ENCODE data around the gene FIGNL2. TPM values are rescaled to one million over a fixed set of nuclear protein-coding genes. Genes with fewer than 3 reads are reported as not detected.

FIGNL2 gene
- total and polyA plus RNA-seq, 7 donors: 0.01 to 0.20 (median 0.17) TPM

DNA sequence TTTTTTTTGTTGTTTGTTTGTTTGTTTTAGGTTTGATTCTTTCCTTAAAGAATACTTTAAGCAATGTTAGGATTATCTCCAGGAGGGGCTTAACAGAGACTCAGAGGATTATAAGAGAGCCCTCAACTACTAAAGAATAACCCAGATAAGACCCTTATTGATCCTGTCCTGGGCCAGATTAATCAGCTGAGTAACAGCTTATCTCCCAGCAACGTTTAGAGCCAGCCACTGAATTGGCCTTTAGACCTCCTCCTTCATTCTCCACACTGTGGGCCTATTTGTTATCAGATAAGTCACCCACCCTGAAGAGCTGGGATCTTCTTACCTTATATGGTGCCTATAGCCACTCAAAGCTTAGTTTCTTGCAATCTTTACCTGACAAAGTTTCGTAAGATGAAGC lies 71.1 kb downstream of the FIGNL2 start:
- Histone ChIP-seq H3K4me3 (no peak overlapping the region), H3K27ac (no peak overlapping the region), H3K9me3 (no peaks in the 10 kb centered on the region), H3K27me3 (ENCODE audit: insufficient read depth in 3 of 3, low read length in 2 of 3) (peaks cover 1 to 3% (median 2%) of the 10 kb centered on the region in 3 donors), H3K36me3 (ENCODE audit: insufficient read depth in 1 of 2, low read depth in 1 of 2) (no peaks in the 10 kb centered on the region), H3K4me1 (no peaks in the 10 kb centered on the region)
- ATAC-seq (no peak), DNase-seq (no peak)
- intact Hi-C loops (cut with DNase I): no loop called here
- TF ChIP-seq, protein P1, sequence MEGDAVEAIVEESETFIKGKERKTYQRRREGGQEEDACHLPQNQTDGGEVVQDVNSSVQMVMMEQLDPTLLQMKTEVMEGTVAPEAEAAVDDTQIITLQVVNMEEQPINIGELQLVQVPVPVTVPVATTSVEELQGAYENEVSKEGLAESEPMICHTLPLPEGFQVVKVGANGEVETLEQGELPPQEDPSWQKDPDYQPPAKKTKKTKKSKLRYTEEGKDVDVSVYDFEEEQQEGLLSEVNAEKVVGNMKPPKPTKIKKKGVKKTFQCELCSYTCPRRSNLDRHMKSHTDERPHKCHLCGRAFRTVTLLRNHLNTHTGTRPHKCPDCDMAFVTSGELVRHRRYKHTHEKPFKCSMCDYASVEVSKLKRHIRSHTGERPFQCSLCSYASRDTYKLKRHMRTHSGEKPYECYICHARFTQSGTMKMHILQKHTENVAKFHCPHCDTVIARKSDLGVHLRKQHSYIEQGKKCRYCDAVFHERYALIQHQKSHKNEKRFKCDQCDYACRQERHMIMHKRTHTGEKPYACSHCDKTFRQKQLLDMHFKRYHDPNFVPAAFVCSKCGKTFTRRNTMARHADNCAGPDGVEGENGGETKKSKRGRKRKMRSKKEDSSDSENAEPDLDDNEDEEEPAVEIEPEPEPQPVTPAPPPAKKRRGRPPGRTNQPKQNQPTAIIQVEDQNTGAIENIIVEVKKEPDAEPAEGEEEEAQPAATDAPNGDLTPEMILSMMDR (IDR thresholded peaks at IDR 0.05): no peak
- WGBS, 3 donors: 52 to 58% (median 53%) methylated on average over 2 of the region's 2 CpGs

DNA sequence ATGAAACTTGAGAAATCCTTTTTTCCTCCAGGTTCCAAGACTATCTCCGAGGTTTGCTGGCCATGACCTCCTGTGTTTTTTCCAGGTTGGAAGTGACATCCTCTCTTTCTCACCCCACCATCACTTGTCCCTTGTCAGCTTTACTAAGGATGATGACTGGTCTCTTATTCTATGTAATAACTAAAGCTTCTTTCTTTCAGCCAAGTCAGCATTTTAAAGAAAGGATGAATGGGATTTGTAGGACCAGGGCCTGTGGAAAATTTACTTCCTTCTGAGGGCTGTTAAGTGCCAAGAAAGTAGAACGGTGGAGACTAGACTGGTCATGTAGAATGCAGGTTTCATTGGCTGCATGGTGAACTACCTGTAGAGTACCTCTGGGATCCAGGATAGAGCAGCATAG lies 73.6 kb downstream of the FIGNL2 start:
- intact Hi-C loops (cut with DNase I): no loop called here
- 52 to 74% (median 54%) methylated on average over 2 of the region's 2 CpGs for WGBS, 3 donors
- no peaks in the 10 kb centered on the region for H3K36me3 ChIP-seq (ENCODE audit: insufficient read depth in 1 of 2, low read depth in 1 of 2)

DNA sequence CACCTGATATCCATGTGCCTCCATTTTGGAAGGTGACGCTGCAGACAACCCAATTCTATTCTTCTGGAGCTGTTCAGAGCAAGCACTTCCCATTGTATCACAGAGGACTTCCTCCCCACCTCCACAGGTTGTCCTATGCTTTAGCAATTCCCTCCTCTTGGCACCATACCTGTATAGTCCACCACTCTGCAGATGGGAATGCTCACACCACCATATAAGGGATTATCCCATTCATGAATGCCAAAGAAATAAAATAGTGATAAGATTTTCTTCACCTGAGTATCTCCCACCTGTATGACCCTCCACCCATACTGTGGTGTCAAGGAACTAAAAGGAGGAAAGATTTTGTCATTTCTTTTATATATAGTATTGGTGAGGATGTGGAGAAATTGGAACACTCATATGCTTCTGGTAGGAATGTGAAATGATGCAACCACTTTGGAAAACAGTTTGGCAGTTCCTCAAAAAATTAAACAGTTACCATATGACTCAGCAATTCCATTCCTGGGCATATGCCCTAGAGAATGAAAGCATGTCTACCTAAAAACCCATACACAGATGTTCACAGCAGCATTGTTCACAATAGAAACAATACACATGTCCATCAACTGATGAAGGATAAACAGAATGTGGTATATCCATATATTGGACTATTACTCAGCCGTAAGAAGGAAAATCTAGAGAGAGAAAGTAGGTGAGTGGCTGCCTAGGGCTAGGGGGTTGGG lies 75.2 kb downstream of the FIGNL2 start:
- no peak for DNase-seq
- intact Hi-C loops (cut with DNase I): no loop called here
- H3K4me1 ChIP-seq: no peaks in the 10 kb centered on the region
- no peaks in the 10 kb centered on the region for H3K9me3 ChIP-seq
- H3K27me3 ChIP-seq (ENCODE audit: insufficient read depth in 3 of 3, low read length in 2 of 3): peaks cover 0 to 2% (median 0%) of the 10 kb centered on the region in 3 donors
- TF ChIP-seq, protein P1 (IDR thresholded peaks at IDR 0.05): no peak
- no peak for ATAC-seq
- no peaks in the 10 kb centered on the region for H3K36me3 ChIP-seq (ENCODE audit: insufficient read depth in 1 of 2, low read depth in 1 of 2)
- H3K4me3 ChIP-seq: no peak overlapping the region
- 97 to 100% (median 98%) methylated on average over 2 of the region's 2 CpGs for WGBS, 3 donors
- no peak overlapping the region for H3K27ac ChIP-seq

More for the DNA sequence above, 73.6 kb downstream of the FIGNL2 start:
- no peak overlapping the region for H3K27ac ChIP-seq
- no peak for ATAC-seq
- no peak overlapping the region for H3K4me3 ChIP-seq
- H3K9me3 ChIP-seq: no peaks in the 10 kb centered on the region
- H3K27me3 ChIP-seq (ENCODE audit: insufficient read depth in 3 of 3, low read length in 2 of 3): peaks cover 0 to 2% (median 0%) of the 10 kb centered on the region in 3 donors
- TF ChIP-seq, protein P1 (IDR thresholded peaks at IDR 0.05): no peak
- no peaks in the 10 kb centered on the region for H3K4me1 ChIP-seq
- no peak for DNase-seq

DNA sequence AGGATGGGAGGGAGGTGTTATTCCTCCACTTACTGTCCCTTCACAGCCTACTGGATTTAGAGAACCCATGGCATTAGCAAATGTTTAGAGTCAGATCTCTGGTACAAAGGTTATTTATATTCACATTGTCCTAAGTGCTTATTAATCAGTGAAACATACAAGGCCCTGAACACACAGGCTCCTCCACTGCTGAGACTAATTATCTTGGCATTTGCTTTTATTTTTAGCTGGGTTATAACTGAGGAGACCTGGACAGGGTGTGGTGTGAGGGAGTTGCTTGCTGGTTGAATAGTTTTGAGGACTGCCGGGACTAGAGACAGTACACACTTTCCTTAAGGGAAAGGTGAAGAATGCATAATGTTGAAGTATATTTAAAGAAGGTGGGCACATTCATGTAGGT lies 77.5 kb downstream of the FIGNL2 start:
- TF ChIP-seq, protein P1 (IDR thresholded peaks at IDR 0.05): no peak
- Histone ChIP-seq H3K9me3 (no peaks in the 10 kb centered on the region), H3K36me3 (ENCODE audit: insufficient read depth in 1 of 2, low read depth in 1 of 2) (no peaks in the 10 kb centered on the region), H3K27ac (no peak overlapping the region), H3K4me1 (no peaks in the 10 kb centered on the region), H3K27me3 (ENCODE audit: insufficient read depth in 3 of 3, low read length in 2 of 3) (no peaks in the 10 kb centered on the region), H3K4me3 (no peak overlapping the region)
- WGBS, 3 donors: 65 to 86% (median 66%) methylated on average over 1 of the region's 1 CpG
- ATAC-seq (no peak), DNase-seq (no peak)
- intact Hi-C loops (cut with DNase I): no loop called here

Other genes with a start within 250 kb of the FIGNL2 start
- gene ANKRD33, start 39.4 kb upstream of the FIGNL2 start, total RNA-seq: not detected
- under 1 TPM in 1 of 3 donors, not detected in 2; 0.16 TPM for gene ANKRD33, start 39.4 kb upstream of the FIGNL2 start, polyA plus RNA-seq
- gene ACVRL1, start 58.8 kb upstream of the FIGNL2 start, total RNA-seq: 10 to 100 TPM; 24.1 to 40.8 (median 25.8) TPM
- 10 to 100 TPM; 10.8 to 22.8 (median 13.9) TPM for gene ACVRL1, start 58.8 kb upstream of the FIGNL2 start, polyA plus RNA-seq
- 10 to 100 TPM; 10.5 to 16.6 (median 14.0) TPM for gene ACVR1B, start 103.0 kb upstream of the FIGNL2 start, total RNA-seq
- gene ACVR1B, start 103.0 kb upstream of the FIGNL2 start, polyA plus RNA-seq: 10 to 100 TPM in 1 of 3 donors, 1 to 10 TPM in 2; 5.8 to 14.9 (median 6.0) TPM
- gene TAMALIN, start 158.2 kb upstream of the FIGNL2 start, total RNA-seq: 10 to 100 TPM in 3 of 4 donors, 1 to 10 TPM in 1; 8.0 to 12.8 (median 11.5) TPM
- gene TAMALIN, start 158.2 kb upstream of the FIGNL2 start, polyA plus RNA-seq: 1 to 10 TPM; 5.5 to 9.6 (median 6.8) TPM
- 10 to 100 TPM; 17.5 to 92.8 (median 56.9) TPM for gene NR4A1, start 202.7 kb upstream of the FIGNL2 start, total RNA-seq
- gene NR4A1, start 202.7 kb upstream of the FIGNL2 start, polyA plus RNA-seq: 10 to 100 TPM; 35.5 to 74.0 (median 50.2) TPM
- 10 to 100 TPM; 25.1 to 35.3 (median 26.5) TPM for gene ATG101, start 221.3 kb upstream of the FIGNL2 start, total RNA-seq
- 100 to 1,000 TPM in 1 of 3 donors, 10 to 100 TPM in 2; 39.5 to 154 (median 90.0) TPM for gene ATG101, start 221.3 kb upstream of the FIGNL2 start, polyA plus RNA-seq
- under 1 TPM in 2 of 4 donors, not detected in 2; 0.16 to 0.32 TPM for gene SMIM41, start 231.0 kb upstream of the FIGNL2 start, total RNA-seq
- under 1 TPM in 1 of 3 donors, not detected in 2; 0.20 TPM for gene SMIM41, start 231.0 kb upstream of the FIGNL2 start, polyA plus RNA-seq

All from psoas muscle (tissue), 8 donors.